NT2/D1 (cell line): Measurements from ENCODE around the gene TMEM247.
"Not testable (repeated sequence)": the region's sequence is repeated elsewhere in the genome, so short reads cannot be mapped to it uniquely, and the experiment has no call there.

Source experiments
- SUZ12 ChIP-seq: IDR thresholded peaks from 2 replicates; pipeline ENCODE4 v1.6.1; 2011; ENCODE audit not compliant: insufficient read length, insufficient read depth; ENCODE audit errors: extremely low read depth
- YY1 ChIP-seq: IDR thresholded peaks from 2 replicates; pipeline ENCODE4 v1.6.1; 2011; ENCODE audit not compliant: insufficient read length, insufficient read depth
- ZNF274 ChIP-seq: IDR thresholded peaks from 2 replicates; pipeline ENCODE4 v1.6.1; 2011; ENCODE audit warnings: mild to moderate bottlenecking, low read depth, low read length

DNA sequence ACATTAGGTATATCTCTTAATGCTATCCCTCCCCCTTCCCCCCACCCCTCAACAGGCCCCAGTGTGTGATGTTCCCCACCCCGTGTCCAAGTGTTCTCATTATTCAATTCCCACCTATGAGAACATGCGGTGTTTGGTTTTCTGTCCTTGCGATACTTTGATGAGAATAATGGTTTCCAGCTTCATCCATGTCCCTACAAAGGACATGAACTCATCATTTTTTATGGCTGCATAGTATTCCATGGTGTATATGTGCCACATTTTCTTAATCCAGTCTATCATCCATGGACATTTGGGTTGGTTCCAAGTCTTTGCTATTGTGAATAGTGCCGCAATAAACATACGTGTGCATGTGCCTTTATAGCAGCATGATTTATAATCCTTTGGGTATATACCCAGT lies 7.2 kb upstream of the TMEM247 start:
- TF ChIP-seq SUZ12, ZNF274, YY1: not testable (repeated sequence)
